Spleen (tissue), 11 donors: Measurements from ENCODE around the gene CA5B. TPM values are rescaled to one million over a fixed set of nuclear protein-coding genes. Genes with fewer than 3 reads are reported as not detected.

ENCODE experiments used
- DNase-seq: peaks from one replicate; pipeline ENCODE4 v3.0.0-alpha.2; 2020
- H3K27ac ChIP-seq, 8 donors: fragments of 200-600 bp; sonication (generic) in 7 of 8; 1 replicate in 4 of 8; 2 replicates in 4 of 8; pipeline versions ENCODE4 v1.5.0 to v1.8.0; 2016 to 2021; ENCODE audit warnings: inconsistent platforms in 4 of 8, mild to moderate bottlenecking in 4 of 8, moderate library complexity in 1 of 8
- H3K27me3 ChIP-seq, 7 donors: fragments of 200-600 bp; sonication (generic) in 6 of 7; replicated peaks in 1 of 7; 1 replicate in 4 of 7; 2 replicates in 3 of 7; pipeline versions ENCODE4 v1.5.0 to v1.8.0; 2016 to 2021; ENCODE audit warnings: inconsistent platforms in 3 of 7, mild to moderate bottlenecking in 1 of 7
- H3K36me3 ChIP-seq, 6 donors: fragments of 200-600 bp; sonication (generic) in 5 of 6; 1 replicate in 4 of 6; 2 replicates in 2 of 6; pipeline versions ENCODE4 v1.5.0 to v1.8.0; 2016 to 2021; ENCODE audit warnings: inconsistent platforms in 2 of 6
- H3K4me1 ChIP-seq, 6 donors: fragments of 200-600 bp; sonication (generic) in 5 of 6; 1 replicate in 3 of 6; 2 replicates in 3 of 6; pipeline versions ENCODE4 v1.5.0 to v1.8.0; 2016 to 2021; ENCODE audit warnings: inconsistent platforms in 3 of 6
- H3K4me3 ChIP-seq, 8 donors: fragments of 200-600 bp; sonication (generic) in 7 of 8; 1 replicate in 4 of 8; 2 replicates in 4 of 8; pipeline versions ENCODE4 v1.5.0 to v1.8.0; 2016 to 2021; ENCODE audit warnings: inconsistent platforms in 4 of 8, mild to moderate bottlenecking in 4 of 8, moderate library complexity in 2 of 8
- H3K9me3 ChIP-seq, 8 donors: fragments of 200-600 bp; sonication (generic) in 7 of 8; 1 replicate in 4 of 8; 2 replicates in 4 of 8; pipeline versions ENCODE4 v1.5.0 to v1.8.0; 2016 to 2021; ENCODE audit warnings: inconsistent platforms in 4 of 8
- POLR2A ChIP-seq, 3 donors: fragments of 450-650 bp; IDR thresholded peaks; one replicate each; pipeline ENCODE4 v1.5.1; 2017; ENCODE audit warnings: antibody characterized with exemption in 3 of 3, mild to moderate bottlenecking in 1 of 3
- POLR2AphosphoS5 ChIP-seq, 3 donors: sonication (generic); formaldehyde crosslinking; IDR thresholded peaks; one replicate each; pipeline ENCODE4 v1.5.1; 2017; ENCODE audit warnings: antibody characterized with exemption in 3 of 3
- WGBS, 5 donors: extraction: QIAGEN DNeasy Blood & Tissue Kit in 3 of 5; methylation state at CpG; one replicate each; pipeline versions ENCODE4 v1.1.5 to v1.1.7; 2013 to 2018; 5-methylcytosine and 5-hydroxymethylcytosine counted together
- intact Hi-C: fragments of 100-400 bp; cut with DNase I; formaldehyde crosslinking; loops from one replicate; pipeline ENCODE4 v1.15.0; 2023; ENCODE audit warnings: low total_unique reads
- polyA plus RNA-seq, 3 donors: library from polyadenylated mRNA; stranded (reverse); fragments of 200-250 nt; gene quantifications; one replicate each; pipeline ENCODE4 v1.2.1, GENCODE V29; 2013
- small RNA-seq, 4 donors: library from RNA; depleted of rRNA; stranded (forward); fragments of <200 nt; gene quantifications; one replicate each; pipeline ENCODE3, GENCODE V24; 2016
- total RNA-seq, 7 donors: library from RNA; depleted of rRNA in 3 of 7; stranded (reverse); fragments of >200 nt in 3 of 7; fragmentation: NEBNext Ultra II Directional in 4 of 7; extraction: Animal tissue kit (Norgen Biotek cat#: 25700) in 4 of 7; gene quantifications; one replicate each; pipeline versions ENCODE4 v1.1.0 to v1.2.1, GENCODE V29; 2016 to 2021
- TF ChIP-seq, protein P1 (sequence below), 11 experiments: fragments of 200-600 bp in 7 of 11; fragments of 450-650 bp in 4 of 11; sonication (generic) in 4 of 11; IDR thresholded peaks in 8 of 11; conservative IDR thresholded peaks in 3 of 11; 1 replicate in 7 of 11; 2 replicates in 4 of 11; pipeline versions ENCODE4 v1.4.0 to v1.8.0; 2016 to 2021; ENCODE audit warnings: antibody characterized with exemption in 11 of 11, inconsistent platforms in 4 of 11, mild to moderate bottlenecking in 1 of 11
- donor health status: healthy with polysubstance abuse.
- donor health status: DM: no; HTN: no; CAD: no; lungs with moderate emphysema.
- donor health status: DM: no; HTN: no; CAD: no.
- donor health status: Bipolar disorder and iron deficiency.
- donor health status: healthy.
- donor health status: DM: no; HTN: no; CAD: no.
- donor health status: DM: yes; HTN: yes; CAD: no.

Gene CA5B
- total and polyA plus RNA-seq, 10 donors = 1.4 to 24.1 (median 15.5) TPM

DNA sequence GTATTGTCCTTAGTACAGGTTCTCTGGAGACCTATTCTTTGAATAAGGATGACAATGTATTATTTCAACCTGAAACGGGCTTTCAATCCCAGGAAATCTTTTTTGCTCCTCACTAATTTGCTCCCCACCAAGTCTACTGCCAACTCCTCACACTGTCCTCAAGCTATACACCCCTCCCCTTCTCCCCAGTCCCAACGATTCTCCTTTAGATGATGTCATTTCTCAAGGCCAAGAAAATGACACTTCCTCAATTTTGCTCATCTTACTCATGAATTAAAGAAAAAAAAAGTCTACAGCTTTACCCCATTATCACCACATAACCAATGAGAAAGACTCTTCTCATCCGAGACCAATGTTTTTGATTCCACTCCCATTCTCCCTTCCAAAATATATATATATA, 96.0 kb downstream of the CA5B start:
- Histone ChIP-seq H3K9me3 (no peaks in the 10 kb centered on the region), H3K27ac (no peak overlapping the region), H3K4me3 (no peak overlapping the region), H3K4me1 (no peaks in the 10 kb centered on the region), H3K27me3 (no peaks in the 10 kb centered on the region), H3K36me3 (peaks cover 0 to 27% (median 0%) of the 10 kb centered on the region in 6 donors)
- DNase-seq = no peak
- no peak for TF ChIP-seq POLR2AphosphoS5 (IDR thresholded peaks at IDR 0.05)
- TF ChIP-seq POLR2A (IDR thresholded peaks at IDR 0.05) = no peak
- TF ChIP-seq, protein P1, sequence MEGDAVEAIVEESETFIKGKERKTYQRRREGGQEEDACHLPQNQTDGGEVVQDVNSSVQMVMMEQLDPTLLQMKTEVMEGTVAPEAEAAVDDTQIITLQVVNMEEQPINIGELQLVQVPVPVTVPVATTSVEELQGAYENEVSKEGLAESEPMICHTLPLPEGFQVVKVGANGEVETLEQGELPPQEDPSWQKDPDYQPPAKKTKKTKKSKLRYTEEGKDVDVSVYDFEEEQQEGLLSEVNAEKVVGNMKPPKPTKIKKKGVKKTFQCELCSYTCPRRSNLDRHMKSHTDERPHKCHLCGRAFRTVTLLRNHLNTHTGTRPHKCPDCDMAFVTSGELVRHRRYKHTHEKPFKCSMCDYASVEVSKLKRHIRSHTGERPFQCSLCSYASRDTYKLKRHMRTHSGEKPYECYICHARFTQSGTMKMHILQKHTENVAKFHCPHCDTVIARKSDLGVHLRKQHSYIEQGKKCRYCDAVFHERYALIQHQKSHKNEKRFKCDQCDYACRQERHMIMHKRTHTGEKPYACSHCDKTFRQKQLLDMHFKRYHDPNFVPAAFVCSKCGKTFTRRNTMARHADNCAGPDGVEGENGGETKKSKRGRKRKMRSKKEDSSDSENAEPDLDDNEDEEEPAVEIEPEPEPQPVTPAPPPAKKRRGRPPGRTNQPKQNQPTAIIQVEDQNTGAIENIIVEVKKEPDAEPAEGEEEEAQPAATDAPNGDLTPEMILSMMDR (IDR thresholded peaks at IDR 0.05 in 8 of 11, conservative IDR thresholded peaks at IDR 0.05 in 3 of 11) = no peak
- WGBS, 5 donors = 60 to 73% (median 68%) methylated on average over 3 of the region's 3 CpGs
- intact Hi-C loops = no loop called here

DNA sequence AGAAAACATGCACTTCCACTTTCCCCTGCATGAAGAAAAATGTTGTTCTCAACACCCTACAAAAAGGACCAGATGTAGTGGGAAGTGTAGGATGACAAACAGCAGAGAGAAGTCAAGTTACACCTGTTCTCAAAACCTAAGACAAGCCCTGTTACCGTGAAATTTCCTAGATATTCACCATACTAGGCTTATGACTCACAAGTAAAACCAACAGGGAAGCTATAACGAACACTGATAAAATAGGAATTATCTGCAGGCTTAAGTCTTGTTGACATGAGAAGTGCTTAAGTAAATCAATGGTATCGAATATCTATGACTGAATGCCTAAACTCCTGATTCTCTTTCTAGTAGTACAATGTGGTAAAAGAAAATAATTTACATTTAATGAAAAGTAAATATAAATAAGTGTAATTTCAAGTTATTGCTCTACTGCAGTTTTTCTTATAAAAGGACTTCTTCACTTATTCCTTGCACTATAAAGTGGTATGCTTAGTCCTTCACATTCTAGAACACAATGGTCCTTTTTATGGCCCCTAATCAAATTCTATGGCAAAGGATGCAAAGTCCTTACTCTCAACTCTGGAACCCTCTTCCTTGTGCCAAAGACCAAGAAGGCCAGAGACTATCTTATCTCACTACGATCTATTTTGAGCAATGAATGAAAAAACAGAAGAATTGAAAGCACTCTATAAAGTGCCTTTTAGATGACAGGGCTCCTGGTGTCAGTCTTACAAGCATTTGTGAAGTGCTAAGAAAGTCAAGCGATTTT, 96.9 kb downstream of the CA5B start:
- no peaks in the 10 kb centered on the region for H3K27me3 ChIP-seq
- intact Hi-C loops = no loop called here
- no peak overlapping the region for H3K27ac ChIP-seq
- H3K9me3 ChIP-seq = no peaks in the 10 kb centered on the region
- TF ChIP-seq POLR2AphosphoS5 (IDR thresholded peaks at IDR 0.05) = no peak
- no peak for TF ChIP-seq POLR2A (IDR thresholded peaks at IDR 0.05)
- TF ChIP-seq, protein P1 (IDR thresholded peaks at IDR 0.05 in 8 of 11, conservative IDR thresholded peaks at IDR 0.05 in 3 of 11) = no peak
- 87 to 95% (median 91%) methylated on average over 5 of the region's 5 CpGs for WGBS, 5 donors
- no peak overlapping the region for H3K4me3 ChIP-seq
- peaks cover 0 to 21% (median 3%) of the 10 kb centered on the region in 6 donors for H3K36me3 ChIP-seq
- H3K4me1 ChIP-seq = no peaks in the 10 kb centered on the region
- no peak for DNase-seq

Small RNAs within 50 kb of the gene (small RNA-seq; reads per million reads assigned to genes)
- gene RF00409 = 0 reads per million in 4 donors

Other genes with a start within 250 kb of the CA5B start
- gene PIR, start 244.9 kb upstream of the CA5B start, total RNA-seq = 10 to 100 TPM; 15.9 to 30.8 (median 24.8) TPM
- 10 to 100 TPM; 12.4 to 27.0 (median 14.5) TPM for gene PIR, start 244.9 kb upstream of the CA5B start, polyA plus RNA-seq
- gene BMX, start 237.5 kb upstream of the CA5B start, total RNA-seq = 1 to 10 TPM; 2.1 to 7.4 (median 3.4) TPM
- gene BMX, start 237.5 kb upstream of the CA5B start, polyA plus RNA-seq = 1 to 10 TPM in 1 of 3 donors, under 1 TPM in 2; 0.67 to 2.0 (median 0.79) TPM
- gene ACE2, start 137.3 kb upstream of the CA5B start, total RNA-seq = not detected
- under 1 TPM in 2 of 3 donors, not detected in 1; 0.03 to 0.06 TPM for gene ACE2, start 137.3 kb upstream of the CA5B start, polyA plus RNA-seq
- gene CLTRN, start 73.5 kb upstream of the CA5B start, total RNA-seq = under 1 TPM in 2 of 7 donors, not detected in 5; 0.30 to 0.32 TPM
- gene CLTRN, start 73.5 kb upstream of the CA5B start, polyA plus RNA-seq = under 1 TPM; 0.16 to 0.48 (median 0.18) TPM
- gene ZRSR2, start 52.2 kb downstream of the CA5B start, total RNA-seq = 10 to 100 TPM in 6 of 7 donors, 1 to 10 TPM in 1; 8.3 to 27.9 (median 19.0) TPM
- gene ZRSR2, start 52.2 kb downstream of the CA5B start, polyA plus RNA-seq = 10 to 100 TPM; 19.7 to 65.1 (median 26.4) TPM
- gene AP1S2, start 116.5 kb downstream of the CA5B start, total RNA-seq = 100 to 1,000 TPM in 3 of 7 donors, 10 to 100 TPM in 4; 55.9 to 133 (median 68.5) TPM
- gene AP1S2, start 116.5 kb downstream of the CA5B start, polyA plus RNA-seq = 10 to 100 TPM; 23.3 to 39.5 (median 38.5) TPM